Gastroesophageal sphincter (tissue), 4 donors: ENCODE data around the gene NLRP3. TPM values are rescaled to one million over a fixed set of nuclear protein-coding genes. Genes with fewer than 3 reads are reported as not detected.

Source experiments
- ATAC-seq: fragments of 150-250 bp; one replicate; pipeline ENCODE4 v1.9.1; 2016; ENCODE audit warnings: mild to moderate bottlenecking, moderate library complexity
- H3K27ac ChIP-seq, 4 donors: fragments of 200-600 bp; sonication (generic) in 3 of 4; 1 replicate in 3 of 4; 2 replicates in 1 of 4; pipeline ENCODE4 v1.5.1; 2016 to 2019
- H3K27me3 ChIP-seq: fragments of 200-600 bp; sonication (generic); one replicate; pipeline ENCODE4 v1.5.1; 2019
- H3K36me3 ChIP-seq, 2 donors: fragments of 200-600 bp; sonication (generic); one replicate each; pipeline ENCODE4 v1.5.1; 2019; ENCODE audit warnings: control low read depth in 1 of 2
- H3K4me1 ChIP-seq, 3 donors: fragments of 200-600 bp; sonication (generic); 1 replicate in 2 of 3; 2 replicates in 1 of 3; pipeline ENCODE4 v1.5.1; 2016 to 2019; ENCODE audit warnings: control low read depth in 2 of 3
- H3K4me3 ChIP-seq, 2 donors: fragments of 200-600 bp; sonication (generic); one replicate each; pipeline ENCODE4 v1.5.1; 2019; ENCODE audit warnings: mild to moderate bottlenecking in 1 of 2, moderate library complexity in 1 of 2
- H3K9me3 ChIP-seq, 3 donors: fragments of 200-600 bp; sonication (generic); one replicate each; pipeline ENCODE4 v1.5.1; 2017 to 2019; ENCODE audit warnings: control low read depth in 2 of 3
- CTCF ChIP-seq, 4 experiments: fragments of 200-600 bp in 2 of 4; fragments of 450-650 bp in 2 of 4; sonication (generic) in 1 of 4; IDR thresholded peaks; one replicate each; pipeline ENCODE4 v1.5.1; 2017 to 2019; ENCODE audit warnings: antibody characterized with exemption in 4 of 4, mild to moderate bottlenecking in 2 of 4, moderate library complexity in 2 of 4
- EP300 ChIP-seq: sonication (generic); formaldehyde crosslinking; IDR thresholded peaks from one replicate; pipeline ENCODE4 v1.6.1; 2017; ENCODE audit warnings: antibody characterized with exemption, mild to moderate bottlenecking
- POLR2A ChIP-seq, 2 donors: fragments of 450-650 bp; IDR thresholded peaks; one replicate each; pipeline ENCODE4 v1.6.1; 2017; ENCODE audit warnings: antibody characterized with exemption in 2 of 2, mild to moderate bottlenecking in 2 of 2, moderate library complexity in 1 of 2
- POLR2AphosphoS5 ChIP-seq: sonication (generic); formaldehyde crosslinking; IDR thresholded peaks from one replicate; pipeline ENCODE4 v1.6.1; 2017; ENCODE audit warnings: antibody characterized with exemption
- WGBS, 2 donors: methylation state at CpG; one replicate each; pipeline ENCODE4 v1.1.5; 2018; ENCODE audit warnings: low coverage in 1 of 2; 5-methylcytosine and 5-hydroxymethylcytosine counted together
- total RNA-seq, 4 donors: library from RNA; depleted of rRNA; stranded (reverse); fragments of >200 nt; gene quantifications; one replicate each; pipeline ENCODE4 v1.1.0, GENCODE V29; 2016

The NLRP3 gene
- total RNA-seq, 4 donors from 2014 or later: 0.66 to 3.7 (median 3.1) TPM

DNA sequence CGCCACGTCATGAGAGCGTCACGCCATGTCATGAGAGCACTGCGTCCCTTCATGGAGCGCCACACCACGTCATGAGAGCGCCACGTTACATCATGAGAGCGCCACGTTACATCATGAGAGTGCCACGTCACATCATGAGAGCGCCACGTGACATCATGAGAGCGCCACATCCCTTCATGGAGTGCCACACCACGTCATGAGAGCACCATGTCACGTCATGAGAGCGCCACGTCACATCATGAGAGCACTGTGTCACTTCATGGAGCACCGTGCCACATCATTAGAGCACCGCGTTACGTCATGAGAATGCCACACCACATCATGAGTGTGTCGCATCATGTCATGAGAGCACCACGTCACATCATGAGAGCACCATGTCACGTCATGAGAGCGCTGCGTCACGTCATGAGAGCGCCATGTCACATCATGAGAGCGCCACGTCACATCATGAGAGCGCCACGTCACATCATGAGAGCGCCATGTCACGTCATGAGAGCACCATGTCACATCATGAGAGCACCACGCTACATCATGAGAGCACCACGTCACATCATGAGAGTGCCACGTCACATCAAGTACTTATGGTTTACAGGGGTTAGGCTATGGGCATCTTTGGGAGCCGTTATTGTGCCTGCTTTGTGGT lies 9.8 kb upstream of the NLRP3 start:
- WGBS, 2 donors: 91 to 95% methylated on average over 6 to 10 of the region's 40 CpGs
- H3K9me3 ChIP-seq: no peaks in the 10 kb centered on the region
- H3K27ac ChIP-seq: no peak overlapping the region
- TF ChIP-seq POLR2AphosphoS5 (no peak), EP300 (no peak), CTCF (IDR thresholded peaks at IDR 0.05) (no peak), POLR2A (IDR thresholded peaks at IDR 0.05) (no peak)
- no peaks in the 10 kb centered on the region for H3K36me3 ChIP-seq
- no peak overlapping the region for H3K4me3 ChIP-seq
- no peaks in the 10 kb centered on the region for H3K4me1 ChIP-seq
- H3K27me3 ChIP-seq: no peaks in the 10 kb centered on the region
- no peak for ATAC-seq

GRCh38 chr1:247407180-247407616 lies 8.8 kb upstream of the NLRP3 start:
- no peaks in the 10 kb centered on the region for H3K9me3 ChIP-seq
- no peak overlapping the region for H3K4me3 ChIP-seq
- no peaks in the 10 kb centered on the region for H3K27me3 ChIP-seq
- no peaks in the 10 kb centered on the region for H3K4me1 ChIP-seq
- H3K27ac ChIP-seq: peak overlapping the region in 1 of 4 donors; percentile 42
- H3K36me3 ChIP-seq: no peaks in the 10 kb centered on the region
- TF ChIP-seq CTCF (IDR thresholded peaks at IDR 0.05): no peak
- TF ChIP-seq POLR2AphosphoS5: no peak
- TF ChIP-seq POLR2A (IDR thresholded peaks at IDR 0.05): no peak
- no peak for TF ChIP-seq EP300
- ATAC-seq: peak; percentile 65
- 80 to 85% methylated on average over 4 to 7 of the region's 10 CpGs for WGBS, 2 donors

DNA sequence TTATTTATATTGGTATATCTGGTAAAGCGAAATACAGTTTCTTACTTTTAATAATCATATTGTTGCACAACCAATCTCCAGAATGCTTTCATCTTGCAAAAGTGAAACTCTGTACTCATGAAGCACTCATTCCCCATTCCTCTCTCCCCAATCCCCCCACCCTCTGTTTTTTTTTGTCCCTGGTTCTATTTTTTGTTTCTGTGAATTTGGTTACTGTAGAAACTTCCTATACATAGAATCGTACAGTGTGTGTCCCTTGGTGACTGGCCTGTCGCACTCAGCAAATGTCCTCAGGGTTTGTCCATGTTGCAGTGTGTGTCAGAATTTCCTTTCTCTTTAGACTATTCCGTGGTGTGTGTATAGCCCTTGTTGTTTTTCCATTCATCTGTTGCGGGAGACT lies 7.9 kb upstream of the NLRP3 start:
- WGBS, 2 donors: 33 to 55% methylated on average over 4 to 5 of the region's 5 CpGs
- Histone ChIP-seq H3K4me1 (no peaks in the 10 kb centered on the region), H3K27me3 (no peaks in the 10 kb centered on the region), H3K27ac (no peak overlapping the region), H3K4me3 (no peak overlapping the region), H3K9me3 (no peaks in the 10 kb centered on the region), H3K36me3 (no peaks in the 10 kb centered on the region)
- no peak for ATAC-seq
- TF ChIP-seq CTCF (IDR thresholded peaks at IDR 0.05) (no peak), POLR2A (IDR thresholded peaks at IDR 0.05) (no peak), POLR2AphosphoS5 (no peak), EP300 (no peak)

GRCh38 chr1:247409869-247410544 lies 6.0 kb upstream of the NLRP3 start:
- TF ChIP-seq CTCF (IDR thresholded peaks at IDR 0.05) (no peak), EP300 (no peak), POLR2AphosphoS5 (no peak)
- no peak for ATAC-seq
- no peaks in the 10 kb centered on the region for H3K4me1 ChIP-seq
- no peaks in the 10 kb centered on the region for H3K9me3 ChIP-seq
- H3K27me3 ChIP-seq: no peaks in the 10 kb centered on the region
- H3K4me3 ChIP-seq: no peak overlapping the region
- H3K36me3 ChIP-seq: no peaks in the 10 kb centered on the region
- H3K27ac ChIP-seq: no peak overlapping the region
- 47 to 64% methylated on average over 8 to 10 of the region's 11 CpGs for WGBS, 2 donors
